Small intestine (tissue), 7 donors: ENCODE measurements around the gene PIGH. TPM values are rescaled to one million over a fixed set of nuclear protein-coding genes. Genes with fewer than 3 reads are reported as not detected.
"Not testable (repeated sequence)": the region's sequence is repeated elsewhere in the genome, so short reads cannot be mapped to it uniquely, and the experiment has no call there.

Experiments
- DNase-seq, 2 donors: peaks; one replicate each; pipeline versions ENCODE4 v3.0.0 to v3.0.0-alpha.2; 2013
- FAIRE-seq: peaks from 2 replicates; lab custom pipeline; 2012; peaks lifted over from hg19 to GRCh38; lab: Jason Lieb, UNC
- H3K27ac ChIP-seq, 3 donors: one replicate each; pipeline ENCODE4 v1.5.1; 2013; ENCODE audit warnings: low read length in 2 of 3, mild to moderate bottlenecking in 2 of 3, control low read depth in 1 of 3, inconsistent platforms in 1 of 3, low read depth in 1 of 3, moderate library complexity in 1 of 3
- H3K27me3 ChIP-seq, 3 donors: one replicate each; pipeline ENCODE4 v1.6.1; 2013; ENCODE audit warnings: low read length in 3 of 3, inconsistent platforms in 1 of 3; ENCODE audit not compliant: control insufficient read depth in 3 of 3, insufficient read depth in 3 of 3
- H3K36me3 ChIP-seq, 3 donors: one replicate each; pipeline ENCODE4 v1.6.1; 2013; ENCODE audit warnings: low read length in 3 of 3, inconsistent platforms in 1 of 3, low read depth in 1 of 3, mild to moderate bottlenecking in 1 of 3, moderate library complexity in 1 of 3; ENCODE audit not compliant: control insufficient read depth in 3 of 3, insufficient read depth in 2 of 3
- H3K4me1 ChIP-seq, 3 donors: one replicate each; pipeline ENCODE4 v1.6.1; 2013; ENCODE audit warnings: low read length in 2 of 3, inconsistent platforms in 1 of 3, low read depth in 1 of 3, mild to moderate bottlenecking in 1 of 3, moderate library complexity in 1 of 3; ENCODE audit not compliant: control insufficient read depth in 3 of 3, insufficient read depth in 2 of 3
- H3K4me3 ChIP-seq, 3 donors: one replicate each; pipeline ENCODE4 v1.5.1; 2013; ENCODE audit warnings: low read length in 3 of 3, control low read depth in 1 of 3, inconsistent platforms in 1 of 3, low read depth in 1 of 3, mild to moderate bottlenecking in 1 of 3, moderate library complexity in 1 of 3
- H3K9me3 ChIP-seq, 2 donors: one replicate each; pipeline ENCODE4 v1.6.1; 2013; ENCODE audit warnings: low read depth in 1 of 2, low read length in 1 of 2; ENCODE audit not compliant: control insufficient read depth in 2 of 2, insufficient read depth in 1 of 2
- WGBS, 3 donors: extraction: QIAGEN DNeasy Blood & Tissue Kit; methylation state at CpG; one replicate each; pipeline ENCODE4 v1.1.7; 2013; 5-methylcytosine and 5-hydroxymethylcytosine counted together
- polyA plus RNA-seq, 4 donors: library from polyadenylated mRNA; stranded (reverse) in 3 of 4; unstranded in 1 of 4; fragments of 200-250 nt in 3 of 4; fragments of 120-200 nt in 1 of 4; gene quantifications; one replicate each; pipeline versions ENCODE4 v1.2.1 to v1.2.3, GENCODE V29; 2013
- donor health status: healthy with polysubstance abuse.
- donor health status: control.
- donor health status: control.
- donor health status: Bipolar disorder and iron deficiency.
- donor health status: healthy.

Gene PIGH
- polyA plus RNA-seq, 4 donors = 19.6 to 53.9 (median 22.6) TPM

GRCh38 chr14:67638642-67639041, 38.6 kb upstream of the PIGH start:
- H3K36me3 ChIP-seq = no peaks in the 10 kb centered on the region
- WGBS, 3 donors = 92 to 95% (median 93%) methylated on average over 3 of the region's 3 CpGs
- no peak for FAIRE-seq
- no peaks in the 10 kb centered on the region for H3K9me3 ChIP-seq
- H3K27me3 ChIP-seq = no peaks in the 10 kb centered on the region
- no peak overlapping the region for H3K4me3 ChIP-seq
- no peak overlapping the region for H3K27ac ChIP-seq
- H3K4me1 ChIP-seq = peaks cover 0 to 11% (median 6%) of the 10 kb centered on the region in 3 donors
- DNase-seq = no peak

- no peak for FAIRE-seq
- DNase-seq = peak; percentile 52 to 89
- 53 to 62% (median 56%) methylated on average over 3 of the region's 3 CpGs for WGBS, 3 donors
Observed at GRCh38 chr14:67636361-67636919, 36.4 kb upstream of the PIGH start.

GRCh38 chr14:67633451-67634147, 33.5 kb upstream of the PIGH start:
- no peak overlapping the region for H3K4me3 ChIP-seq
- DNase-seq (peak in 1 of 2 donors; percentile 61), FAIRE-seq (no peak)
- no peaks in the 10 kb centered on the region for H3K9me3 ChIP-seq
- 75 to 86% (median 82%) methylated on average over 5 of the region's 5 CpGs for WGBS, 3 donors
- peaks cover 0 to 11% (median 4%) of the 10 kb centered on the region in 3 donors for H3K4me1 ChIP-seq
- H3K27ac ChIP-seq = no peak overlapping the region
- H3K36me3 ChIP-seq = no peaks in the 10 kb centered on the region
- H3K27me3 ChIP-seq = no peaks in the 10 kb centered on the region

More at GRCh38 chr14:67636361-67636919, 36.4 kb upstream of the PIGH start:
- peaks cover 0 to 11% (median 4%) of the 10 kb centered on the region in 3 donors for H3K4me1 ChIP-seq
- H3K4me3 ChIP-seq = no peak overlapping the region
- peak overlapping the region; percentile 13 to 62 (median 35) for H3K27ac ChIP-seq
- H3K9me3 ChIP-seq = no peaks in the 10 kb centered on the region
- no peaks in the 10 kb centered on the region for H3K36me3 ChIP-seq
- H3K27me3 ChIP-seq = no peaks in the 10 kb centered on the region

- Histone ChIP-seq H3K9me3 (no peaks in the 10 kb centered on the region), H3K27ac (no peak overlapping the region), H3K36me3 (no peaks in the 10 kb centered on the region), H3K4me3 (no peak overlapping the region), H3K27me3 (no peaks in the 10 kb centered on the region), H3K4me1 (peaks cover 0 to 3% (median 1%) of the 10 kb centered on the region in 3 donors)
- FAIRE-seq (no peak), DNase-seq (no peak)
- 84 to 94% (median 87%) methylated on average over 5 of the region's 5 CpGs for WGBS, 3 donors
Observed at GRCh38 chr14:67630938-67631337, 30.9 kb upstream of the PIGH start.

GRCh38 chr14:67630186-67630585, 30.1 kb upstream of the PIGH start:
- Histone ChIP-seq H3K27ac (no peak overlapping the region), H3K36me3 (no peaks in the 10 kb centered on the region), H3K9me3 (no peaks in the 10 kb centered on the region), H3K4me1 (peaks cover 0 to 3% (median 0%) of the 10 kb centered on the region in 3 donors), H3K27me3 (no peaks in the 10 kb centered on the region), H3K4me3 (no peak overlapping the region)
- FAIRE-seq = no peak
- DNase-seq = no peak
- 89 to 93% (median 92%) methylated on average over 4 of the region's 4 CpGs for WGBS, 3 donors

- no peak for DNase-seq
- no peak overlapping the region for H3K27ac ChIP-seq
- H3K36me3 ChIP-seq = no peaks in the 10 kb centered on the region
- FAIRE-seq = no peak
- no peaks in the 10 kb centered on the region for H3K27me3 ChIP-seq
- H3K4me1 ChIP-seq = no peaks in the 10 kb centered on the region
- H3K9me3 ChIP-seq = no peaks in the 10 kb centered on the region
- no peak overlapping the region for H3K4me3 ChIP-seq
Observed at GRCh38 chr14:67627519-67627918, 27.5 kb upstream of the PIGH start.

- H3K9me3 ChIP-seq, H3K27ac ChIP-seq, H3K27me3 ChIP-seq, DNase-seq, FAIRE-seq, H3K4me3 ChIP-seq, H3K36me3 ChIP-seq, H3K4me1 ChIP-seq: not testable (repeated sequence)
- 71 to 83% (median 76%) methylated on average over 1 of the region's 1 CpG for WGBS, 3 donors
Observed at GRCh38 chr14:67626131-67626530, 26.1 kb upstream of the PIGH start.

- no peak overlapping the region for H3K4me3 ChIP-seq
Observed at GRCh38 chr14:67623114-67623513, 23.0 kb upstream of the PIGH start.

More at GRCh38 chr14:67623114-67623513, 23.0 kb upstream of the PIGH start:
- DNase-seq (no peak), FAIRE-seq (no peak)
- WGBS, 3 donors = 40 to 82% (median 66%) methylated on average over 2 of the region's 2 CpGs
- Histone ChIP-seq H3K27me3 (peaks cover 0 to 8% (median 0%) of the 10 kb centered on the region in 3 donors), H3K9me3 (no peaks in the 10 kb centered on the region), H3K4me1 (peaks cover 0 to 13% (median 5%) of the 10 kb centered on the region in 3 donors), H3K36me3 (no peaks in the 10 kb centered on the region), H3K27ac (no peak overlapping the region)
